HG02623 (cell line): ENCODE measurements around the gene IGDCC3.

Experiments used
- ATAC-seq: cut with Tn5 transposase; IDR thresholded peaks from one replicate; pipeline ENCODE4 v1.9.1; 2021; ENCODE audit warnings: moderate library complexity; ENCODE audit not compliant: unreplicated experiment

Gene IGDCC3

DNA sequence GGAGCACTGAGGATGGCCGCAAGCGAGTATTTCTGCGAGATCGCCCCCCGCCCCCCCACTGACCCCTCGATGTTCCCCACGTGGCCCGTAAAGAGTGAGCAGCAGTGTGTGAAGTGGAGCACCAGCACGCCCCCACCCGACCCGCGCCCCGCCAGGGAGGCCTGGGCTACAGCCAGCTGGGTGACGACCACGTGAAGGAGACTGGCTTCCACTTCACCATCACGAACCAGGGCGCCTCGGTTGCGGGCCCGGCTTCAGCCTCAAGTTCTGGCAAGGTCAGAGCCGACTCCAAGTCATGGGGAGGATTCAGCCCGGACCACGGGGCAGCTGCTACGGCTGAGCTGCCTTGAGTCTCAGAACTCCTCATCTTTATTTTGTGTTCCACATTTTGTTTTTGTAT is 75.7 kb downstream of the IGDCC3 start:
- ATAC-seq, result no peak

DNA sequence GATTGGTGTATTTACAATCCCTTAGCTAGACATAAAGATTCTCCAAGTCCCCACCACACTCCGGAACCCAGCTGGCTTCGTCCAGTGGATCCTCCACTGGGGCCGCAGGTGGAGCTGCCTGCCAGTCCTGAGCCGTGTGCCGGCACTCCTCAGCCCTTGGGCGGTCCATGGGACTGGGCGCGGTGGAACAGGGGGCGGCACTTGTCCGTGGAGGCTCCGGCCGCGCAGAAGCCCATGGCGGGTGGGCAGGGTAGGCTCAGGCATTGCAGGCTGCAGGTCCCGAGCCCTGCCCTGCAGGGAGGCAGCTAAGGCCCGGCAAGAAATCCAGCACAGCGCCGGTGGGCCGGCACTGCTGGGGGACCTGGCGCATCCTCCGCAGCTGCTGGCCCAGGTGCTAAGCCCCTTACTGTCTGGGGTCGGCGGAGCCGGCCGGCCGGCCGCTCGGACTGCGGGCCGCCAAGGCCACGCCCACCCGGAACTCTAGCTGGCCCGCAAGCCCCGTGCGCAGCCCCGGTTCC is 76.8 kb downstream of the IGDCC3 start:
- ATAC-seq, result no peak

DNA sequence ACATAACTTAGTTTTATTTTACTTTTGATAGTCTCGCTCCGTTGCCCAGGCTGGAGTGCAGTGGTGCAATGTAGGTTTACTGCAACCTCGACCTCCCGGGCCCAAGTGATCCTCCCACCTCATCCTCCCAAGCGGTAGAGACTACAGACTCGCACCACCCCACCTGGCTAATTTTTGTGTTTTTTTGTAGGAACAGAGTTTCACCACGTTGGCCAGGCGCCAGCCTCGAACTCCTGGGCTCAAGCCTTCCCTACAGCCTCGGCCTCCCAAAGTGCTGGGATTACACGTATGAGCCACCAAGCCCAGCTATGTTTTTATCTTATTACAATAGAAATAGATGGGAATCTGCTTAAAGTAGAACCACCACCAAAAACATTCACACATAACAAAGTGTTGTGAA is 79.1 kb downstream of the IGDCC3 start:
- ATAC-seq, result no peak

DNA sequence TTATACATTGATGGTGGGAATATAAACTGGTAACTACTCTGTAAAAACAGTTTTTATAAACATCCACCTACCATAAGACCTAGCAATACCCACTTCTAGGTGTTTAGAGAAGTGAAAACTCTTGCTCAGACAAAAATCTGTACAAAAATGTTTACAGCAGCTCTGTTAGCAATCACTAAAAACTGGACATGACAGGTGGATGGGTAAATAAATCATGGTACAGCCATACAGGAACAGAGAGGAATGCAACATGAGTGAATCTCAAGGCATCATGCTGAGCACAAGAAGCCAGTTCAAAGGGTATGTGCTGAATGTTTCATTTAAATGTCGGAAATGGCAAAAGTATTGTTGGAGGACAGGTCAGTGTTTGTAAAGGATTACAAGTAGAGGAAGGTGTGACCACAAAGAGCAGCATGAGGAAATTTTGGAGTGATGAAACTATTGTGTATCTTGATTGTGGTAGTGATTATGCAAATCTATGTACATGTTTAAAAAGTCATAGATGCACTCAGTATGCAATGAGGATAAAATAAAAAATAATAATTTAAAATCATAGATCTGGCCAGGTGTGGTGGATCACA is 84.8 kb downstream of the IGDCC3 start:
- no peak for ATAC-seq

DNA sequence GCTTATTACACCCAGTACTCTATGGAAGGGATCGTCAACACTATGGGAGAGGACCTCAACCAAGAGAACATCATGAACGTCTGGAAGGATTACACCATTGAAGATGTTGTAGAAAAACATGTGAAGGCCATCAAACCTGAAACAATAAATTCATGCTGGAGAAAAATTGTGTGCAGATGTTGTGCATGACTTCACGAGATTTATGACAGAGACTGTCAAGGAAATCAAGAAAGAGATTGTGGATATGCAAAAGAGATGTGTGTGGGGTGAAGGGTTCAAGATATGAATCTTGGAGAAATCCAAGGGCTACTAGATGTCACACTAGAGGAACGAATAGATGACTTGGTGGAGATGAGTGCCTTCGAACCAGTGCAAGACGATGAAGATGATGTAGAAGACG is 87.6 kb downstream of the IGDCC3 start:
- no peak for ATAC-seq

DNA sequence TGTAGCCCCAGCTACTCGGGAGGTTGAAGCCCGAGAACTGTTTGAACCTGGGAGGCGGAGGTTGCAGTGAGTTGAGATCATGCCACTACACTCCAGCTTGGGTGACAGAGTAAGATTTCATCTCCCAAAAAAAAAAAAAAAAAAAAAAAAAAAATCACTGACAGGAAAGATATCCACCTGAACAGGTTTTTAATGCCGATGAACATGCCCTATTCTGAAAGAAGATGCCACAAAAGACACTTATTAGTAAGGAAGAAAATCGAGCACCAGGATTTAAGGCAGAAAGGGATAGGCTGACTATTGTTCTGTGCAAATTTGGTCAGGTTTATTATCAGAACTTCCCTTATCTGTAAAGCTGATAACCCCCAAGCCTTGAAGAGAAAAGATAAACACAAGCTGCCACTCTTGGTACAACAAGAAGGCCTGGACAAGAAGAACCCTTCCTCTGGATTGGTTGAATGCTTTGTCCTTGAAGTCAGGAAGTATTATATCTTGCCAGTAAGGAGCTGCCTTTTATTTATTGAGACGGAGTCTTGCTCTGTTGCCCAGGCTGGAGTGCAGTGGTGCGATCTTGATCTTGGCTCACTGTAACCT is 88.4 kb downstream of the IGDCC3 start:
- no peak for ATAC-seq

DNA sequence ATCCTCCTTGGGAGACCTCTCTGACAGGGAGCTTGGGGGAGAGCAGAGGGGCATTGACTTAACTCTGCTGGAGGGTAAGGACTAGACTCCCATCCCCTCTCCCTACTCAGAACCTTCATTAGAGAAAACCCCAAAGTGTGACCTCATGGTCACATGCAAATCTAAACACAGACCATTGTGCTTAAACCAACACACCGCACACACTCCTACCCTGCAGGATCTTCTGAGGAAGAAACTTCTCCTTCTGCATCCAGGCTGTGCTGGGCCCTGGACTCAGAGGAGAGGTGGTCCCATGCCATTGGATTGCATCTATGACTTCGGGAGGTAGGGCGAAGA is 90.3 kb downstream of the IGDCC3 start:
- no peak for ATAC-seq

DNA sequence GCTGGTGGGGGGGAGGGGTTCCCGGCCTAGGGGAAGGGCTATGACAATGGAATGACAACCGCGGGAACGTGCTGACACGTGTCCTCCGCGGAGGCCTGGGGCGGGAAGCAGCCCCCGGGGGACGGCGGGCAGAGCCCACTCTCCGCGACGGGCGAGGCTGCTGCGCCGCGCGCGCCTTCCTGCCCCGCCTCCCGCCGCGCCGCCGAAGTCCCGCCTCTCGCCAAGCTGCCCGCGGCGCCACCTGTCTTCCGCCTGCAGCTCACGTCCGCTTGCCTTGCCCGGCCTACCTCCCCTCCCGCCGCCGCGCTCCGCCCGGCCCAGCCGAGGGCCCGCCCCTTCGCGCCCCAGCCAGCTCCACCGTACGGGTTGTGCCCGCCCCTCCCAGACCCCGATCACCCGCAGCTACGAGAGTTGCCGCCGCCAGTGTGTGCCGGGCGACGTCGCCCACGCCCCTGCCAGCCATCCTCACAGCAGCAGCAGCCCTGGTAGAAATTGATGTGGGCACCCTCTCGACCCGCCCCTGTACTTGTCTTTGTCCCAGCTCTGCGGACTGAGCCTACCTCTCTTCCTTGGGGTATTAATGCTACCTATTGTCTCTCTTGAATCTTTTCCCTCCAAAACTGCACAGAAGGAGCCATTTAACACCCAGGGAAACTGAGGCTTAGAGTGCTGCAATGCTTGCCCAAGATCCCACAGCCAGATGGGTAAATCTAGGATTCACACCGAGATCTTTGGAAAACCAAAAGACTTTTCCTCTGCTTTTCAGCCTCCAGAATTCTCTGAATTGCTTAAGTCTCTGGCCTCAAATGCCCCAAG is 90.9 kb downstream of the IGDCC3 start, which contains the start of gene PARP16:
Gene PARP16, minus strand, starts transcription at position 180 of the 816 bp plus-strand sequence. CDS start 457 bp downstream, outside the sequence.
- peak; percentile 87 for ATAC-seq

DNA sequence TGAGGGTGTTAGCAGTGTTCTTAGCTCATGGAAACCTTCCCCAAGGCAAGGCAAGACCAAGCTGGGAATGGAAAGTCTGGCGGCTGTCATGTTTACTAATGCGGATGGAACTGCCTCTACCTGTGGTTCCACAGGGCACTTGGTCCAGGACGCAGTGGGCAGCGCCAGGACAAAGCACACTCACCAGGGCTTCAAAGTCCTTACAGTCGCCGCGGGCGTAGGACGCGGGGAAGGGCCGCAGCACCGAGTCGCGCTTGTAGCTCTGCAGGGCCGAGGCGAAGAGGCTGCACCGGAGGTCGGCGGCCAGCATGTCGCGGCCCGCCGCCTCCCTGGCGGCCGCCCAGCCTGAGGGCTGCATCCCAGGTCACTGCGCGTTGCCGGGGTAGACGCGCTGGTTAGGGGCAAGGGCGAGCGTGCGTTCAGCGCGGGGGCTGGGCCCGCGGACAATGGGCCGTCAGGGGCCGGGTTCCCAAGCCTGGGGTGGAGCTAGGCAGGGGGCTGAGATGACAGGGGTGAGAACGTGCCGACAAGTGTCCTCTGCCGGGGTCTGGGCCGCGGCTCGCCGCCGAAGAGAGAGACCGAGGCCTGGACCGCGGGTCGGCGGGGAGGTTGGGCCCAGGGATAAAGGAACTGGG is 91.6 kb downstream of the IGDCC3 start:
- peak; percentile 18 for ATAC-seq

DNA sequence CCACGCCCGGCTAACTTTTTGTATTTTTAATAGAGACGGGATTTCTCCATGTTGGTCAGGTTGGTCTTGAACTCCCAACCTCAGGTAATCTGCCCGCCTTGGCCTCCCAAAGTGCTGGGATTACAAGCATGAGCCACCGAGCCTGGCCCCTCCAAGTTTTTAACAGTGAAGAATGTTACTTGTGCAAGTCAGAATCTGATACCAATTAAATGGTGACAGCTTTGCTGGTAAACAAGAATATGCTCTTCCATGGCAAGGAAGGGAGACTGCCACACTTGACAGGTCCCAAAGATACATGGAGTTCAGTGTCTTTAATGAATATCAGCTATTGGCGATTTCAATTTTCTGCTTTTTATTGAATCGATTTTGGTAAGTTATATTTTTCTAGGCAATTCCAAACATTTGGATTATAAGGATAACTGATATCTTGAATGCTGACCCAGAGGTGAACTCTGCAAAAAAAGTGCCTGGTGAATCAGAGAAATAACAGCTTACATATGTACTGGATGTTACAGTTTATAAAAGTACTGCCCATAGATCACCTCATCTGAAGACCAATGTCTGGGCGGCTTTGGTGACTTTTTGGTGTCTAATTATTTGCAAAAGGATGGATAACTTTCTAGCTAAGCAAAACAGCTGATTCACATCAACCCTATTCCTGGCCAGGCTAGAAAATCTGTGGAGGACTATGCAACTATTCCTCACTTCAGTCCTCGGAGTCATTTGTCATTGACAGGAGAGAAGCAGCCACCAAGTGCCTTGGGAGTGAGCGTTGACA is 92.3 kb downstream of the IGDCC3 start:
- no peak for ATAC-seq

DNA sequence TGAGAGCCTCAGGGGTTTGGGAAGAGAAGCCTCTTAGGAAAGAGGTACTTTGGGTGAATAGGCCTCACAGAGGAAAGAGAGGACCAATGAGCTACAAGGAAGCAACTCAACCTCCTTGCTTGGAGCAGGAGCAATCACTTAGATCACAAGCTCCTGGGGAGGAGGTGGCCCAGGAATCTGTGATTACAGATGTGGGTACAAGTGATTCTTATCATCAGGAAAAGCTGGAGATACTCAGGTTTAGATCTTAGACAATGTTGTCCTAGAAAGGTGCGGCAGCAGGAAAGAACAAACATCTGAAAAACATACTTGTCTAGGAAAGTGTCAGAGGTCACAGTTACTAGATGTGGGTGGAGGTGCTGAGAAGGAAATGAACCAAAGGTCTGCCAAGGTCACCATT is 99.3 kb downstream of the IGDCC3 start:
- no peak for ATAC-seq
